Heart right ventricle (tissue), 16 donors: ENCODE results near the gene SOX9. TPM values are rescaled to one million over a fixed set of nuclear protein-coding genes. Genes with fewer than 3 reads are reported as not detected.
A peak's percentile ranks its signal among the peaks of the same experiment; 100 is the strongest.

Source experiments
- ATAC-seq, 8 donors: fragments of 200-7000 bp; cut with Tn5 transposase; one replicate each; pipeline ENCODE4 v1.9.1; 2020; ENCODE audit warnings: mild to moderate bottlenecking in 8 of 8, moderate library complexity in 8 of 8, moderate number of reproducible peaks in 1 of 8
- DNase-seq, 2 donors: peaks; one replicate each; pipeline ENCODE4 v3.0.0-alpha.2; 2020
- H3K27ac ChIP-seq, 10 donors: fragments of 200-600 bp; sonication (generic) in 2 of 10; one replicate each; pipeline versions ENCODE4 v1.5.0 to v1.8.0; 2020 to 2022; ENCODE audit warnings: mild to moderate bottlenecking in 3 of 10
- H3K27me3 ChIP-seq, 7 donors: fragments of 200-600 bp; one replicate each; pipeline ENCODE4 v1.8.0; 2021 to 2022; ENCODE audit warnings: mild to moderate bottlenecking in 2 of 7
- H3K36me3 ChIP-seq, 9 donors: fragments of 200-600 bp; sonication (generic) in 1 of 9; one replicate each; pipeline versions ENCODE4 v1.5.0 to v1.8.0; 2020 to 2022; ENCODE audit warnings: mild to moderate bottlenecking in 2 of 9
- H3K4me1 ChIP-seq, 9 donors: fragments of 200-600 bp; sonication (generic) in 1 of 9; one replicate each; pipeline versions ENCODE4 v1.5.0 to v1.8.0; 2020 to 2022; ENCODE audit warnings: mild to moderate bottlenecking in 4 of 9
- H3K4me3 ChIP-seq, 10 donors: fragments of 200-600 bp; sonication (generic) in 2 of 10; one replicate each; pipeline versions ENCODE4 v1.5.0 to v1.8.0; 2020 to 2022; ENCODE audit warnings: mild to moderate bottlenecking in 7 of 10, moderate library complexity in 2 of 10
- H3K9me3 ChIP-seq, 11 donors: fragments of 200-600 bp in 10 of 11; sonication (generic) in 2 of 11; one replicate each; pipeline versions ENCODE4 v1.5.0 to v1.8.0; 2013 to 2022; ENCODE audit warnings: mild to moderate bottlenecking in 2 of 11, control low read depth in 1 of 11, moderate library complexity in 1 of 11
- CTCF ChIP-seq, 9 donors: fragments of 200-600 bp; sonication (generic) in 2 of 9; IDR thresholded peaks; one replicate each; pipeline versions ENCODE4 v1.5.0 to v1.8.0; 2021 to 2022; ENCODE audit warnings: antibody characterized with exemption in 9 of 9, mild to moderate bottlenecking in 5 of 9, moderate library complexity in 1 of 9
- WGBS, 2 donors: extraction: QIAGEN DNeasy Blood & Tissue Kit; methylation state at CpG; one replicate each; pipeline ENCODE4 v1.1.7; 2013; ENCODE audit warnings: inconsistent platforms in 1 of 2; 5-methylcytosine and 5-hydroxymethylcytosine counted together
- intact Hi-C, 10 donors: fragments of 100-400 bp; cut with DNase I; formaldehyde crosslinking; loops; one replicate each; pipeline versions ENCODE4 v1.11.1 to v1.14.2; 2022
- polyA plus RNA-seq, 2 donors: library from polyadenylated mRNA; stranded (reverse); fragments of 200-250 nt; gene quantifications; one replicate each; pipeline ENCODE4 v1.2.3, GENCODE V29; 2013
- total RNA-seq, 10 donors: library from RNA; stranded (reverse); fragmentation: NEBNext Ultra II Directional in 3 of 10; extraction: Animal tissue kit (Norgen Biotek cat#: 25700) in 3 of 10; gene quantifications; one replicate each; pipeline versions ENCODE4 v1.2.1 to v1.2.4, GENCODE V29; 2021 to 2023
- donor health status: Arrhythmogenic right ventricular cardiomyopathy.
- donor health status: ischemic (EF 13 %, LVEDD 7.1; RV severe dilation, severe dysfunction).
- donor health status: healthy with polysubstance abuse.
- donor health status: DM: no; HTN: yes; CAD: no.
- donor health status: DM: no; HTN: no; CAD: no.
- donor health status: ischemic (EF 25% LVEDD 6.9; RV normal size, moderate dysfunction).
- donor health status: ischemic (EF 25% LVEDD 5.7; RV mildly dilated, moderate dysfunction).
- donor health status: healthy.
- donor health status: DM: yes; HTN: yes; CAD: no.
- donor health status: Ischemic cardiomyopathy.
- donor health status: ischemic (EF 35%, LVEDD 5.7; RV mildly dilated, moderate dysfunction).
- donor health status: nonischemic (EF 11% LVEDD 7.7; RV severe dilation, severe dysfunction).
- donor health status: DM: yes; HTN: yes; CAD: no.
- donor health status: PGD.
- donor health status: ischemic (EF 29% LVEDD 5.4; RV normal size, mild dysfunction).
- donor health status: nonischemic (EF 23%, LVEDD 6.1; RV moderate dilation, normal function).

SOX9 gene
- total and polyA plus RNA-seq, 12 donors: 5.0 to 25.7 (median 12.8) TPM

GRCh38 chr17:72090108-72090507, 30.7 kb upstream of the SOX9 start:
- intact Hi-C loops: loop anchor here in 2 of 10 donors (5.0 to 10.0 kb wide), 2 partner anchors 625 to 1828 kb away; no protein-coding TSS in a partner anchor
- ATAC-seq (peak in 7 of 8 donors; percentile 62 to 85 (median 76)), DNase-seq (no peak)
- no peaks in the 10 kb centered on the region for H3K36me3 ChIP-seq
- peak overlapping the region in 5 of 10 donors; percentile 6 to 58 (median 52) for H3K27ac ChIP-seq
- WGBS, 2 donors: 9 to 25% methylated on average over 1 of the region's 1 CpG
- H3K4me1 ChIP-seq: peaks cover 0 to 15% (median 6%) of the 10 kb centered on the region in 9 donors
- no peaks in the 10 kb centered on the region for H3K9me3 ChIP-seq
- H3K4me3 ChIP-seq: no peak overlapping the region
- TF ChIP-seq CTCF (IDR thresholded peaks at IDR 0.05): no peak
- no peaks in the 10 kb centered on the region for H3K27me3 ChIP-seq

DNA sequence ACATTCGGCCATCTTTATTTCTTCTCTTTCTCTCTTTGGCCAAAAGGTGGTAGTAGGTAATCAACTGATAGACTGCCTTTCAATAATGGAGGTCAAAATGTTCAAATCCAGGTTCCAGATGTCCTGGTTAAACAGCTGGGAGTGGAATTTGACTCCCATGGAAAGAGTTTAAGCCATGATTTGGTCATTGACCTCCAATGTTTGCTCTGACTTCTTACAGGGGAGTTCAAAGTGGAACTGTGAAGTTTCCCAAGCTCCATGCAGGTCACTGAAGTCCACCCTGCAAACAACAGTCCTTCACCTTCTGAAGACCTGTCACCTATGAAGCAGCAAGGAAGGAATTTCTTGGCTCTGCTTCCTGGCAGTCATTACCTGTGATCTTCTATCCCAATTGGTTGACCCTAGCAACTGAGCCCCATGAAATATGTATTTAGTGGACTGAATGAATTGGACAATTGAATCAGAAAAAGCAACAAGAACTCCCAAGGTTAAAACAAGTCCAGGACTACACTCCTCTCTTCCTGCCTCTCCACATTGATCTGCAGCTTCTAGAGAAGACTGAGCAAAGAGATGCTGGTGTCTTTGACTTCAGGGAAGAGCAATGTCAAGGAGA, 28.0 kb upstream of the SOX9 start:
- Histone ChIP-seq H3K9me3 (no peaks in the 10 kb centered on the region), H3K27ac (no peak overlapping the region), H3K36me3 (no peaks in the 10 kb centered on the region), H3K4me1 (peaks cover 0 to 15% (median 6%) of the 10 kb centered on the region in 9 donors), H3K4me3 (no peak overlapping the region), H3K27me3 (no peaks in the 10 kb centered on the region)
- intact Hi-C loops: loop anchor here in 2 of 10 donors (5.0 to 10.0 kb wide), 2 partner anchors 628 to 1831 kb away; no protein-coding TSS in a partner anchor
- no peak for TF ChIP-seq CTCF (IDR thresholded peaks at IDR 0.05)
- DNase-seq: no peak
- 88 to 89% methylated on average over 1 of the region's 1 CpG for WGBS, 2 donors
- ATAC-seq: no peak

- no peaks in the 10 kb centered on the region for H3K9me3 ChIP-seq
- no peak for TF ChIP-seq CTCF (IDR thresholded peaks at IDR 0.05)
- no peak overlapping the region for H3K4me3 ChIP-seq
- intact Hi-C loops: loop anchor here in 2 of 10 donors (2.0 to 10.0 kb wide), 3 partner anchors 57 to 1831 kb away; no protein-coding TSS in a partner anchor
- DNase-seq (no peak), ATAC-seq (no peak)
- WGBS, 2 donors: 82 to 89% methylated on average over 3 of the region's 3 CpGs
- no peaks in the 10 kb centered on the region for H3K27me3 ChIP-seq
- no peak overlapping the region for H3K27ac ChIP-seq
- H3K4me1 ChIP-seq: peaks cover 0 to 15% (median 6%) of the 10 kb centered on the region in 9 donors
- no peaks in the 10 kb centered on the region for H3K36me3 ChIP-seq
Measured at GRCh38 chr17:72093707-72094106, 27.1 kb upstream of the SOX9 start.

DNA sequence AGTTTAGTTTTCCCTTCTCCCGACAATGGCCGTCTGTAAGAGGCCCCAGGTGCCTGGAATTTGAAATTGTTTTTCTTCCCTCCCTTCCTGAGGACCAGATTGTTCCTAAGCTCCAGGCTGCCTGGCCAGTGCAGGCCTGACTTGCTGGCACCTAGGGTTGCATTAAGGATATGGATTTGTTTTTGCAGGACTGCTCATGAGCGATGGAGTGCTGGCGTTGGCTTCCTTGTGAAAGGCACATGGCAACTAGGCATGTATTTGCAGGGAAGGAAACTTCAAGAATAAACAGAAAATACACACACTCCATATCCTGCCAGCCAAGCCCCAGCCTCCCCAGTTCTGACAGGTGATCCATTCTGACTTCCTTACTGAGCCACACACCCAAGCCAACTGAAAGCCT, 25.5 kb upstream of the SOX9 start:
- TF ChIP-seq CTCF (IDR thresholded peaks at IDR 0.05): no peak
- H3K4me3 ChIP-seq: no peak overlapping the region
- intact Hi-C loops: loop anchor here in 2 of 10 donors (2.0 to 10.0 kb wide), 2 partner anchors 55 to 631 kb away; no protein-coding TSS in a partner anchor
- peaks cover 0 to 2% (median 0%) of the 10 kb centered on the region in 9 donors for H3K4me1 ChIP-seq
- ATAC-seq (no peak), DNase-seq (no peak)
- no peaks in the 10 kb centered on the region for H3K27me3 ChIP-seq
- H3K27ac ChIP-seq: no peak overlapping the region
- WGBS, 2 donors: 80 to 81% methylated on average over 4 of the region's 4 CpGs
- H3K9me3 ChIP-seq: no peaks in the 10 kb centered on the region
- H3K36me3 ChIP-seq: no peaks in the 10 kb centered on the region
